Endothelial cell (in vitro differentiated cells): ENCODE results near the gene PCID2. TPM values are rescaled to one million over a fixed set of nuclear protein-coding genes. Genes with fewer than 3 reads are reported as not detected.
A peak's percentile ranks its signal among the peaks of the same experiment; 100 is the strongest.

Source experiments
- DNase-seq: peaks from one replicate; pipeline ENCODE4 v3.0.0; 2021; ENCODE audit warnings: low spot score
- H3K27ac Mint-ChIP-seq: one replicate; pipeline ENCODE4 v1.8.0; 2021; ENCODE audit warnings: mixed read lengths, inconsistent platforms; ENCODE audit not compliant: unreplicated experiment
- H3K27me3 Mint-ChIP-seq: one replicate; pipeline ENCODE4 v1.8.0; 2021; ENCODE audit warnings: mild to moderate bottlenecking, moderate library complexity, mixed read lengths, inconsistent platforms; ENCODE audit not compliant: unreplicated experiment
- H3K36me3 Mint-ChIP-seq: one replicate; pipeline ENCODE4 v1.8.0; 2021; ENCODE audit warnings: mild to moderate bottlenecking, low read depth, mixed read lengths, inconsistent platforms; ENCODE audit not compliant: unreplicated experiment
- H3K4me1 Mint-ChIP-seq: one replicate; pipeline ENCODE4 v1.8.0; 2021; ENCODE audit warnings: mild to moderate bottlenecking, mixed read lengths, inconsistent platforms; ENCODE audit not compliant: unreplicated experiment
- H3K4me3 Mint-ChIP-seq: one replicate; pipeline ENCODE4 v1.8.0; 2021; ENCODE audit warnings: mild to moderate bottlenecking, mixed read lengths, inconsistent platforms; ENCODE audit not compliant: unreplicated experiment
- H3K9me3 Mint-ChIP-seq: one replicate; pipeline ENCODE4 v1.8.0; 2021; ENCODE audit warnings: mixed read lengths, inconsistent platforms; ENCODE audit not compliant: unreplicated experiment
- CTCF ChIP-seq: fragments of 200-600 bp; sonication (generic); IDR thresholded peaks from one replicate; pipeline ENCODE4 v1.5.0; 2021; ENCODE audit warnings: antibody characterized with exemption; ENCODE audit not compliant: unreplicated experiment
- total RNA-seq: library from RNA; stranded (reverse); fragmentation: NEBNext Ultra II Directional; extraction: Animal tissue kit (Norgen Biotek cat#: 25700); gene quantifications from one replicate; pipeline ENCODE4 v1.2.1, GENCODE V29; 2021; ENCODE audit not compliant: unreplicated experiment

Gene PCID2
- total RNA-seq, 1 donor from 2014 or later: 44.3 TPM

GRCh38 chr13:113203507-113204377 lies 4.7 kb downstream of the PCID2 start:
- H3K4me3 Mint-ChIP-seq: no peak overlapping the region
- H3K36me3 Mint-ChIP-seq: peaks cover 13% of the 10 kb centered on the region
- DNase-seq: no peak
- TF ChIP-seq CTCF: no peak
- no peaks in the 10 kb centered on the region for H3K9me3 Mint-ChIP-seq
- no peak overlapping the region for H3K27ac Mint-ChIP-seq
- H3K27me3 Mint-ChIP-seq: peaks cover 6% of the 10 kb centered on the region
- H3K4me1 Mint-ChIP-seq: peaks cover 15% of the 10 kb centered on the region

- no peak for TF ChIP-seq CTCF
- no peak overlapping the region for H3K4me3 Mint-ChIP-seq
- no peak for DNase-seq
- H3K4me1 Mint-ChIP-seq: peaks cover 14% of the 10 kb centered on the region
- H3K27me3 Mint-ChIP-seq: peaks cover 5% of the 10 kb centered on the region
- peak overlapping the region; percentile 38 for H3K27ac Mint-ChIP-seq
- no peaks in the 10 kb centered on the region for H3K9me3 Mint-ChIP-seq
- H3K36me3 Mint-ChIP-seq: peaks cover 15% of the 10 kb centered on the region
These were observed 5.6 kb downstream of the PCID2 start for GRCh38 chr13:113202912-113203311.

- Mint-ChIP-seq H3K4me1 (peaks cover 9% of the 10 kb centered on the region), H3K9me3 (no peaks in the 10 kb centered on the region), H3K36me3 (peaks cover 15% of the 10 kb centered on the region), H3K4me3 (no peak overlapping the region), H3K27me3 (no peaks in the 10 kb centered on the region), H3K27ac (no peak overlapping the region)
- TF ChIP-seq CTCF: no peak
- no peak for DNase-seq
These were observed 6.7 kb downstream of the PCID2 start for GRCh38 chr13:113201815-113202214.

- H3K36me3 Mint-ChIP-seq: peaks cover 21% of the 10 kb centered on the region
- H3K9me3 Mint-ChIP-seq: no peaks in the 10 kb centered on the region
- DNase-seq: no peak
- TF ChIP-seq CTCF: no peak
- peaks cover 5% of the 10 kb centered on the region for H3K4me1 Mint-ChIP-seq
- no peaks in the 10 kb centered on the region for H3K27me3 Mint-ChIP-seq
- H3K4me3 Mint-ChIP-seq: no peak overlapping the region
- H3K27ac Mint-ChIP-seq: no peak overlapping the region
These were observed 11.3 kb downstream of the PCID2 start for GRCh38 chr13:113196970-113197737.

GRCh38 chr13:113195360-113195759 lies 13.1 kb downstream of the PCID2 start:
- Mint-ChIP-seq H3K4me1 (peaks cover 9% of the 10 kb centered on the region), H3K36me3 (peaks cover 21% of the 10 kb centered on the region), H3K27ac (peak overlapping the region; percentile 21), H3K27me3 (peaks cover 2% of the 10 kb centered on the region), H3K4me3 (no peak overlapping the region), H3K9me3 (no peaks in the 10 kb centered on the region)
- DNase-seq: no peak
- no peak for TF ChIP-seq CTCF
